ENCODE measurements around the gene EYA2.

EYA2 gene

GRCh38 chr20:46934746-46935287 lies 40.2 kb downstream of the EYA2 start:
- no peak for DNase-seq

- DNase-seq: no peak
Measured at GRCh38 chr20:46935394-46936017, 40.9 kb downstream of the EYA2 start.

- DNase-seq: no peak
Measured at GRCh38 chr20:46936415-46937156, 41.9 kb downstream of the EYA2 start.

GRCh38 chr20:46937157-46937523 lies 42.5 kb downstream of the EYA2 start:
- no peak for DNase-seq

GRCh38 chr20:46937533-46938226 lies 43.0 kb downstream of the EYA2 start:
- DNase-seq: no peak

GRCh38 chr20:46938434-46938833 lies 43.8 kb downstream of the EYA2 start:
- DNase-seq: no peak

GRCh38 chr20:46939031-46939965 lies 44.7 kb downstream of the EYA2 start:
- DNase-seq: no peak

- DNase-seq: no peak
Measured at GRCh38 chr20:46940616-46941015, 46.0 kb downstream of the EYA2 start.

GRCh38 chr20:46941404-46941803 lies 46.8 kb downstream of the EYA2 start:
- no peak for DNase-seq

- no peak for DNase-seq
Measured at GRCh38 chr20:46943861-46944591, 49.4 kb downstream of the EYA2 start.

- DNase-seq: no peak
Measured at GRCh38 chr20:46945465-46945864, 50.8 kb downstream of the EYA2 start.

GRCh38 chr20:46946181-46946624 lies 51.6 kb downstream of the EYA2 start:
- DNase-seq: no peak

- no peak for DNase-seq
Measured at GRCh38 chr20:46946796-46947195, 52.2 kb downstream of the EYA2 start.

- no peak for DNase-seq
Measured at GRCh38 chr20:46948081-46948480, 53.4 kb downstream of the EYA2 start.

GRCh38 chr20:46951405-46951804 lies 56.8 kb downstream of the EYA2 start:
- DNase-seq: no peak

- no peak for DNase-seq
Measured at GRCh38 chr20:46951840-46952497, 57.3 kb downstream of the EYA2 start.

GRCh38 chr20:46953596-46953995 lies 59.0 kb downstream of the EYA2 start:
- DNase-seq: no peak

- DNase-seq: no peak
Measured at GRCh38 chr20:46954490-46955038, 59.9 kb downstream of the EYA2 start.

- DNase-seq: no peak
Measured at GRCh38 chr20:46955601-46956556, 61.2 kb downstream of the EYA2 start.

Measured in NCI-H1417 treated with DMSO at 0.1 percent for 48 hours (cell line).